Neural progenitor cell (in vitro differentiated cells): Measurements from ENCODE around the gene MEFV. TPM values are rescaled to one million over a fixed set of nuclear protein-coding genes. Genes with fewer than 3 reads are reported as not detected.
A peak's percentile ranks its signal among the peaks of the same experiment; 100 is the strongest.

Source experiments
- DNase-seq: peaks from one replicate; pipeline ENCODE4 v3.0.0-alpha.2; 2016; ENCODE audit warnings: low spot score
- H2AFZ ChIP-seq: fragments of 200-600 bp; sonication (generic); replicated peaks from 2 replicates; pipeline ENCODE4 v1.6.1; 2016; ENCODE audit warnings: antibody characterized with exemption
- H3F3A ChIP-seq: fragments of 200-600 bp; sonication (generic); 2 replicates; pipeline ENCODE4 v1.6.1; 2016; ENCODE audit warnings: antibody characterized with exemption, low read depth
- H3K27ac ChIP-seq: fragments of 200-600 bp; sonication (generic); 2 replicates; pipeline ENCODE4 v1.5.1; 2016; ENCODE audit warnings: mild to moderate bottlenecking
- H3K27me3 ChIP-seq: fragments of 200-600 bp; sonication (generic); 2 replicates; pipeline ENCODE4 v1.6.1; 2016; ENCODE audit warnings: mild to moderate bottlenecking, moderate library complexity
- H3K36me3 ChIP-seq: fragments of 200-600 bp; sonication (generic); 2 replicates; pipeline ENCODE4 v1.5.1; 2016
- H3K4me1 ChIP-seq: fragments of 200-600 bp; sonication (generic); 2 replicates; pipeline ENCODE4 v1.6.1; 2016; ENCODE audit warnings: mixed run types
- H3K4me2 ChIP-seq: fragments of 200-600 bp; sonication (generic); 2 replicates; pipeline ENCODE4 v1.6.1; 2016
- H3K4me3 ChIP-seq: fragments of 200-600 bp; sonication (generic); 2 replicates; pipeline ENCODE4 v1.5.1; 2016
- H3K79me2 ChIP-seq: fragments of 200-600 bp; sonication (generic); 2 replicates; pipeline ENCODE4 v1.6.1; 2016; ENCODE audit warnings: low read depth
- H3K9ac ChIP-seq: fragments of 200-600 bp; sonication (generic); 2 replicates; pipeline ENCODE4 v1.6.1; 2016
- H3K9me3 ChIP-seq: fragments of 200-600 bp; sonication (generic); 2 replicates; pipeline ENCODE4 v1.5.1; 2016; ENCODE audit warnings: low read depth
- H4K20me1 ChIP-seq: fragments of 200-600 bp; sonication (generic); 2 replicates; pipeline ENCODE4 v1.6.1; 2016; ENCODE audit warnings: low read depth
- H3K27ac Mint-ChIP-seq: 3 replicates; pipeline ENCODE4 v1.8.0; 2021; ENCODE audit warnings: mixed read lengths
- H3K27me3 Mint-ChIP-seq: 2 replicates; pipeline ENCODE4 v1.8.0; 2022; ENCODE audit warnings: low read depth, mild to moderate bottlenecking, inconsistent platforms, moderate library complexity, mixed read lengths; ENCODE audit not compliant: insufficient read depth
- H3K36me3 Mint-ChIP-seq: 3 replicates; pipeline ENCODE4 v1.8.0; 2021; ENCODE audit warnings: mixed read lengths
- H3K4me1 Mint-ChIP-seq: 3 replicates; pipeline ENCODE4 v1.8.0; 2021; ENCODE audit warnings: mixed read lengths
- H3K4me3 Mint-ChIP-seq: 3 replicates; pipeline ENCODE4 v1.8.0; 2021; ENCODE audit warnings: mild to moderate bottlenecking, moderate library complexity, mixed read lengths
- H3K9me3 Mint-ChIP-seq: 3 replicates; pipeline ENCODE4 v1.8.0; 2020; ENCODE audit warnings: mixed read lengths
- EZH2 ChIP-seq: fragments of 200-600 bp; sonication (generic); IDR thresholded peaks from 2 replicates; pipeline ENCODE4 v1.6.1; 2017; ENCODE audit warnings: antibody characterized with exemption, mild to moderate bottlenecking, moderate library complexity
- EZH2phosphoT487 ChIP-seq: fragments of 200-600 bp; sonication (generic); IDR thresholded peaks from 2 replicates; pipeline ENCODE4 v1.6.1; 2017; ENCODE audit warnings: antibody characterized with exemption
- total RNA-seq: library from RNA; depleted of rRNA; stranded (reverse); fragments of >200 nt; gene quantifications from 2 replicates; pipeline ENCODE4 v1.2.3, GENCODE V29; 2015; ENCODE audit warnings: low replicate concordance
- TF ChIP-seq, protein P1 (sequence below): fragments of 200-600 bp; sonication (generic); IDR thresholded peaks from 2 replicates; pipeline ENCODE4 v1.5.1; 2017; ENCODE audit warnings: antibody characterized with exemption, mild to moderate bottlenecking

MEFV gene, protein sequence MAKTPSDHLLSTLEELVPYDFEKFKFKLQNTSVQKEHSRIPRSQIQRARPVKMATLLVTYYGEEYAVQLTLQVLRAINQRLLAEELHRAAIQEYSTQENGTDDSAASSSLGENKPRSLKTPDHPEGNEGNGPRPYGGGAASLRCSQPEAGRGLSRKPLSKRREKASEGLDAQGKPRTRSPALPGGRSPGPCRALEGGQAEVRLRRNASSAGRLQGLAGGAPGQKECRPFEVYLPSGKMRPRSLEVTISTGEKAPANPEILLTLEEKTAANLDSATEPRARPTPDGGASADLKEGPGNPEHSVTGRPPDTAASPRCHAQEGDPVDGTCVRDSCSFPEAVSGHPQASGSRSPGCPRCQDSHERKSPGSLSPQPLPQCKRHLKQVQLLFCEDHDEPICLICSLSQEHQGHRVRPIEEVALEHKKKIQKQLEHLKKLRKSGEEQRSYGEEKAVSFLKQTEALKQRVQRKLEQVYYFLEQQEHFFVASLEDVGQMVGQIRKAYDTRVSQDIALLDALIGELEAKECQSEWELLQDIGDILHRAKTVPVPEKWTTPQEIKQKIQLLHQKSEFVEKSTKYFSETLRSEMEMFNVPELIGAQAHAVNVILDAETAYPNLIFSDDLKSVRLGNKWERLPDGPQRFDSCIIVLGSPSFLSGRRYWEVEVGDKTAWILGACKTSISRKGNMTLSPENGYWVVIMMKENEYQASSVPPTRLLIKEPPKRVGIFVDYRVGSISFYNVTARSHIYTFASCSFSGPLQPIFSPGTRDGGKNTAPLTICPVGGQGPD
- total RNA-seq: not detected in 2 replicates

DNA sequence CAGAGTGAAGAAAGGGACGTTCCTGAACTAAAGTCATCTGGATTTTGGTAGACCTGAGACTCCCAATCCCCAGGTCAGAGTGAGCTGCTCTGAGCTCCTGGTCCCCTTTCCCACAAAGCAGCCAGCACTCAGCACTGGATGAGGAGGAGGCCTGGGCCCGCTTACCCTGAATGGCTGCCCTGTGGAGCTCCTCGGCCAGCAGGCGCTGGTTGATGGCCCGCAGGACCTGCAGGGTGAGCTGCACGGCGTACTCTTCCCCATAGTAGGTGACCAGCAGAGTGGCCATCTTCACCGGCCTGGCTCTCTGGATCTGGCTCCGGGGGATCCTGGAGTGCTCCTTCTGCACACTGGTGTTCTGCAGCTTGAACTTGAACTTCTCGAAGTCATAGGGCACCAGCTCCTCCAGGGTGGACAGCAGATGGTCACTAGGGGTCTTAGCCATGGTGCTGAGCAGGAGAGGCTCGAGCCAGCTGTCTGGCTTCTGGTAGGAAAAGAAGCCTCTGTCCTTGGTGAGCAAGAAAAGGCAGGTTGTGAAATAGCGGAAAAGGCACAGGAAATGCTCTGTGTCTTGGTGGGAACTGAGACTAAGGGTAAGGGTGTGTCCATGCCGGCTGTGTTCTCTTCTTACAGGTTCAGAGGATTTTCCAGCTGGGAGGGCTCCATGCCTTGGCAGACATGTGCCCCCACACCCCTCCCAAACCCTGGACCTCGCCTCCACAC is at the start of gene MEFV:
Gene MEFV, minus strand, starts transcription at position 488 of the 720 bp plus-strand sequence. Its CDS starts 46 bp downstream, at position 442.
- no peak for TF ChIP-seq EZH2phosphoT487
- no peak for TF ChIP-seq EZH2
- TF ChIP-seq, protein P1, sequence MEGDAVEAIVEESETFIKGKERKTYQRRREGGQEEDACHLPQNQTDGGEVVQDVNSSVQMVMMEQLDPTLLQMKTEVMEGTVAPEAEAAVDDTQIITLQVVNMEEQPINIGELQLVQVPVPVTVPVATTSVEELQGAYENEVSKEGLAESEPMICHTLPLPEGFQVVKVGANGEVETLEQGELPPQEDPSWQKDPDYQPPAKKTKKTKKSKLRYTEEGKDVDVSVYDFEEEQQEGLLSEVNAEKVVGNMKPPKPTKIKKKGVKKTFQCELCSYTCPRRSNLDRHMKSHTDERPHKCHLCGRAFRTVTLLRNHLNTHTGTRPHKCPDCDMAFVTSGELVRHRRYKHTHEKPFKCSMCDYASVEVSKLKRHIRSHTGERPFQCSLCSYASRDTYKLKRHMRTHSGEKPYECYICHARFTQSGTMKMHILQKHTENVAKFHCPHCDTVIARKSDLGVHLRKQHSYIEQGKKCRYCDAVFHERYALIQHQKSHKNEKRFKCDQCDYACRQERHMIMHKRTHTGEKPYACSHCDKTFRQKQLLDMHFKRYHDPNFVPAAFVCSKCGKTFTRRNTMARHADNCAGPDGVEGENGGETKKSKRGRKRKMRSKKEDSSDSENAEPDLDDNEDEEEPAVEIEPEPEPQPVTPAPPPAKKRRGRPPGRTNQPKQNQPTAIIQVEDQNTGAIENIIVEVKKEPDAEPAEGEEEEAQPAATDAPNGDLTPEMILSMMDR: no peak
- Histone ChIP-seq H4K20me1 (no peaks in the 10 kb centered on the region), H3K4me2 (no peak within 1 kb of the TSS), H3K4me3 (no peak within 1 kb of the TSS), H3K27me3 (peaks cover 3% of the 10 kb centered on the region), H3K9me3 (no peaks in the 10 kb centered on the region), H3K4me1 (no peaks in the 10 kb centered on the region), H3K27ac (no peak within 1 kb of the TSS), H3K79me2 (no peaks in the 10 kb centered on the region), H3F3A (no peaks in the 10 kb centered on the region), H3K36me3 (no peaks in the 10 kb centered on the region), H2AFZ (no peak within 1 kb of the TSS), H3K9ac (no peak within 1 kb of the TSS)
- Mint-ChIP-seq H3K36me3 (no peaks in the 10 kb centered on the region), H3K9me3 (peaks cover 5% of the 10 kb centered on the region), H3K4me1 (no peaks in the 10 kb centered on the region), H3K4me3 (no peak within 1 kb of the TSS), H3K27me3 (peaks cover 18% of the 10 kb centered on the region), H3K27ac (no peak within 1 kb of the TSS)
- no peak for DNase-seq

DNA sequence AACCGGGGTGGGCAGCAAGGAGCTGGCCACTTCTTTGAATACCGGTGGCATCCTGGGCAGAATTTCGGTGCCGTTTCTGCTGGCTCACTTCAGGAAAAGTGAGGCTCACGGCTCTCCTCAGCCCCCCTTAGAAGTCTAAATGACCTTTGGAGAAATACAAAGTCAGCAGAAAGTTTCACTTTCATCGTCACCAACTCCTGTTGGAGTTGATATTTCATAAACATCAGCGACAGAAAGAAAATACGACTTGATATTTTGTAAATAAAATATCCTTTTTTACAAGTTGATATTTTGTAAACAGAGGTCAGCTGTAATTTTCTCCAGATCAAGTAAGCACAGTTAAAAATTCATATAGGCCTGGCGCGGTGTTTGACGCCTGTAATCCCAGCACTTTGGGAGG is 49.6 kb upstream of the MEFV start:
- Histone ChIP-seq H2AFZ (no peak overlapping the region), H3K4me3 (peak overlapping the region; percentile 69), H3K9ac (no peak overlapping the region), H3K27ac (no peak overlapping the region), H3K79me2 (peaks cover 22% of the 10 kb centered on the region), H3K4me2 (peak overlapping the region; percentile 73), H3K9me3 (peaks cover 39% of the 10 kb centered on the region), H3K36me3 (peaks cover 35% of the 10 kb centered on the region), H4K20me1 (no peaks in the 10 kb centered on the region), H3K27me3 (peaks cover 5% of the 10 kb centered on the region), H3F3A (peaks cover 13% of the 10 kb centered on the region), H3K4me1 (peaks cover 4% of the 10 kb centered on the region)
- peaks cover 7% of the 10 kb centered on the region for H3K4me1 Mint-ChIP-seq
- TF ChIP-seq, protein P1: no peak
- TF ChIP-seq EZH2phosphoT487 (no peak), EZH2 (no peak)
- H3K27me3 Mint-ChIP-seq: peaks cover 3% of the 10 kb centered on the region
- peaks cover 62% of the 10 kb centered on the region for H3K36me3 Mint-ChIP-seq
- peak overlapping the region; percentile 87 for H3K4me3 Mint-ChIP-seq
- no peak for DNase-seq
- H3K27ac Mint-ChIP-seq: no peak overlapping the region
- H3K9me3 Mint-ChIP-seq: peaks cover 73% of the 10 kb centered on the region

DNA sequence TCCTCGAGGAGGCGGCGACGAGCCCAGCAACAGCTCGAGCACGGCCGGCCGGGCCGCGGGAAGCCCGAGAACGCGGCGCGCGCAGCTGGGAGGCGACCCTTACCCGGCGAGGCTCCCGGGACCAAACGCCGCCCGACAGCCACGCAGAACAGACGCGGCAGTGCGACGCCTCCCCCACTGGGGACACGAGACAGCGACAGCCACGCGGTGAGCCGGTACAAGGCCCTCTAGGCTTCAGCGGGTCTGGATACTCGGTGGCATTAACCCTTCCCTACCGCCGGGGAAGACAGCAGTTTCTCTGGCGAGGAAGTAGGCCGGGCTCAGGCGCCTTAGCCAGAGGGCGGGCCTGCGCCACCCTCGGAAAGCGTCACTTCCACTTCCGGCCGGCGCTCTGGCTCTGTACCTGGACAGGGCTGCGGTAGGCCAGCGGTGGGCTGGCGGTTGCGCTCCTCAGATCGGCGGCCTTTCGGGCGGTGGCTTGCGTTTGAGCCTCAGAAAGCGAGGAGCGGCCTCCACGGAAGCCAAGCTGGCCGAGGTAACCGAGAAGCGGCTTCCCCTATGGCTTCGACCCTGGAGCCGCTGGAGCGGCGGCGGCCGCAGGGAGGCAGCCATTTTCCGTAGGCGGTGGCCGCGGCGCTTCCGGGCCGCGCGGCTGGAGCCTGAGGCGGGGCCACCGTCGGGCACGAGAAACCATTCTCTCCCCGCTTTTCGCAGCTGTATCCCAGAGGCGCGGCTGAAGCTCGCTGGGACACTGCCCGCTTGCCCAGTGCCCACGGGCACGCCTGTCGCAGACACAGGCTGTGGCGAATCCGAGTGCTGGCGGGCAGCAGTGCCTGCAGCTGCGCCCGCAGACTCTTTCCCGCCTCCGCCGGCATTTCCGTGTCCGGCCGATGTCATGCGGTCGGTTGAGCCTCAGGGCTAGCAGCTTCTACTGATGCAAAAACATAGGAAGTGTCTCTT is 49.0 kb upstream of the MEFV start, which contains the start of the genes TIGD7 and ZNF75A:
Gene TIGD7, minus strand, starts transcription at position 322 of the 960 bp plus-strand sequence. CDS start 4,816 bp downstream, outside the sequence.
Gene ZNF75A, plus strand, starts transcription at position 389 of the 960 bp plus-strand sequence. CDS start 2,932 bp downstream, outside the sequence.
- Mint-ChIP-seq H3K36me3 (peaks cover 62% of the 10 kb centered on the region), H3K27me3 (peaks cover 3% of the 10 kb centered on the region), H3K4me1 (peaks cover 7% of the 10 kb centered on the region), H3K4me3 (peak within 1 kb of the TSS; percentile 87), H3K9me3 (peaks cover 73% of the 10 kb centered on the region), H3K27ac (peak within 1 kb of the TSS; percentile 76)
- TF ChIP-seq EZH2phosphoT487 (peak; percentile 46), EZH2 (peak; percentile 34)
- TF ChIP-seq, protein P1: peak; percentile 4
- peak; percentile 93 for DNase-seq
- Histone ChIP-seq H3K4me2 (peak within 1 kb of the TSS; percentile 73), H3K9ac (no peak within 1 kb of the TSS), H2AFZ (peak within 1 kb of the TSS; percentile 92), H3F3A (peaks cover 13% of the 10 kb centered on the region), H3K36me3 (peaks cover 35% of the 10 kb centered on the region), H3K27ac (peak within 1 kb of the TSS; percentile 21), H3K27me3 (peaks cover 5% of the 10 kb centered on the region), H3K9me3 (peaks cover 32% of the 10 kb centered on the region), H3K4me1 (peaks cover 4% of the 10 kb centered on the region), H4K20me1 (no peaks in the 10 kb centered on the region), H3K79me2 (peaks cover 22% of the 10 kb centered on the region), H3K4me3 (peak within 1 kb of the TSS; percentile 69)
